ENCODE measurements around the gene TCF7.

DNA sequence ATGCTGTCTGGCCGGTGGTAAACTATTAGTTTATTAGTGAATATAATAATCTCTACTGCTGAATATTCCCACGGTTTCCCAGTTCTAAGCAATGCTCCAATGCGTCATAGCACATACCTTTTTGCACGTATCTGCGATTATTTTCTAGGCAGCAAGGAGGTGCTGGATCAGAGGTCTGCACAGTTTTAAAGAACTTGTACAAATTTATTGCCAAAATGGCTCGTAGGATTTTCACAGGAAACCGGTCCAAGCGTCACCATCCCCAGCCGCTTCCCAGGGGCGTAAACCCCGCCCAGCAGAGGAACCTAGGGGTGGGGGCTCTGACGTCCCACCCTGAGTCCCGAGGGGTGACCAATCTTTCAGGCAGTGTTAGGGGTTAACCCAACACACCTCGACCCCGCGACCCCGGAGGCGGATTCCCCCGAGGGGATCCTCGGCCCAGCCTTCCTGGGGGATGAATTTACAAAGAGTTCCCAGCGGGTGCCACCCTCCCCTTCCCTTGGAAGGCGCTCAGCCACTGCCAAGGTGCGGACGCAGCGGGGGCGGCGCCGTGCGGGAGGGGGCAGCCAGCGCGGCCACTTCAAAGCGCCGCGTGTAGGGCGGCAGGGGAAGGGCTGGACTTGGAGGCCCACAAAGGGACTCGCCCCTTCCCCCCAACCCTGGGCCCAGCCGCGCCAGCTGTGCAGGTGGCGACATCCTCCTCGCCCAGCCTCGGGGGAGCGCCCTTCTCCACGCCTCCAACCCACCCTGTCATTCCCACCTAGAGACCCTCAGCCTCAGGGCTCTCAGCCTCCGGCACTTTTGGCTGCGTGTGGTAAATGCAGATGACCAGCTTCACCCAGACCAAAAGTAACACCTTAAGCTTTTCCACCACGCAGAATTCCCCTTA is 43.5 kb upstream of the TCF7 start:
- TF ChIP-seq, protein P1, sequence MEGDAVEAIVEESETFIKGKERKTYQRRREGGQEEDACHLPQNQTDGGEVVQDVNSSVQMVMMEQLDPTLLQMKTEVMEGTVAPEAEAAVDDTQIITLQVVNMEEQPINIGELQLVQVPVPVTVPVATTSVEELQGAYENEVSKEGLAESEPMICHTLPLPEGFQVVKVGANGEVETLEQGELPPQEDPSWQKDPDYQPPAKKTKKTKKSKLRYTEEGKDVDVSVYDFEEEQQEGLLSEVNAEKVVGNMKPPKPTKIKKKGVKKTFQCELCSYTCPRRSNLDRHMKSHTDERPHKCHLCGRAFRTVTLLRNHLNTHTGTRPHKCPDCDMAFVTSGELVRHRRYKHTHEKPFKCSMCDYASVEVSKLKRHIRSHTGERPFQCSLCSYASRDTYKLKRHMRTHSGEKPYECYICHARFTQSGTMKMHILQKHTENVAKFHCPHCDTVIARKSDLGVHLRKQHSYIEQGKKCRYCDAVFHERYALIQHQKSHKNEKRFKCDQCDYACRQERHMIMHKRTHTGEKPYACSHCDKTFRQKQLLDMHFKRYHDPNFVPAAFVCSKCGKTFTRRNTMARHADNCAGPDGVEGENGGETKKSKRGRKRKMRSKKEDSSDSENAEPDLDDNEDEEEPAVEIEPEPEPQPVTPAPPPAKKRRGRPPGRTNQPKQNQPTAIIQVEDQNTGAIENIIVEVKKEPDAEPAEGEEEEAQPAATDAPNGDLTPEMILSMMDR (IDR thresholded peaks at IDR 0.05; ENCODE audit: poor library complexity, severe bottlenecking) = no peak
- no peak for TF ChIP-seq POLR2AphosphoS5 (IDR thresholded peaks at IDR 0.05)
- no peak for TF ChIP-seq EZH2 (IDR thresholded peaks at IDR 0.05; ENCODE audit: borderline replicate concordance, insufficient read depth, low read length, poor library complexity, severe bottlenecking)
- no peak for TF ChIP-seq TAF1 (IDR thresholded peaks at IDR 0.05; ENCODE audit: low read depth)
- TF ChIP-seq, protein P2, sequence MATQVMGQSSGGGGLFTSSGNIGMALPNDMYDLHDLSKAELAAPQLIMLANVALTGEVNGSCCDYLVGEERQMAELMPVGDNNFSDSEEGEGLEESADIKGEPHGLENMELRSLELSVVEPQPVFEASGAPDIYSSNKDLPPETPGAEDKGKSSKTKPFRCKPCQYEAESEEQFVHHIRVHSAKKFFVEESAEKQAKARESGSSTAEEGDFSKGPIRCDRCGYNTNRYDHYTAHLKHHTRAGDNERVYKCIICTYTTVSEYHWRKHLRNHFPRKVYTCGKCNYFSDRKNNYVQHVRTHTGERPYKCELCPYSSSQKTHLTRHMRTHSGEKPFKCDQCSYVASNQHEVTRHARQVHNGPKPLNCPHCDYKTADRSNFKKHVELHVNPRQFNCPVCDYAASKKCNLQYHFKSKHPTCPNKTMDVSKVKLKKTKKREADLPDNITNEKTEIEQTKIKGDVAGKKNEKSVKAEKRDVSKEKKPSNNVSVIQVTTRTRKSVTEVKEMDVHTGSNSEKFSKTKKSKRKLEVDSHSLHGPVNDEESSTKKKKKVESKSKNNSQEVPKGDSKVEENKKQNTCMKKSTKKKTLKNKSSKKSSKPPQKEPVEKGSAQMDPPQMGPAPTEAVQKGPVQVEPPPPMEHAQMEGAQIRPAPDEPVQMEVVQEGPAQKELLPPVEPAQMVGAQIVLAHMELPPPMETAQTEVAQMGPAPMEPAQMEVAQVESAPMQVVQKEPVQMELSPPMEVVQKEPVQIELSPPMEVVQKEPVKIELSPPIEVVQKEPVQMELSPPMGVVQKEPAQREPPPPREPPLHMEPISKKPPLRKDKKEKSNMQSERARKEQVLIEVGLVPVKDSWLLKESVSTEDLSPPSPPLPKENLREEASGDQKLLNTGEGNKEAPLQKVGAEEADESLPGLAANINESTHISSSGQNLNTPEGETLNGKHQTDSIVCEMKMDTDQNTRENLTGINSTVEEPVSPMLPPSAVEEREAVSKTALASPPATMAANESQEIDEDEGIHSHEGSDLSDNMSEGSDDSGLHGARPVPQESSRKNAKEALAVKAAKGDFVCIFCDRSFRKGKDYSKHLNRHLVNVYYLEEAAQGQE (IDR thresholded peaks at IDR 0.05; ENCODE audit: borderline replicate concordance) = no peak
- no peak for TF ChIP-seq MXI1 (conservative IDR thresholded peaks at IDR 0.05; ENCODE audit: poor library complexity, severe bottlenecking)
- no peak for TF ChIP-seq SMC3 (conservative IDR thresholded peaks at IDR 0.05; ENCODE audit: poor library complexity)
- no peak for TF ChIP-seq EP300 (conservative IDR thresholded peaks at IDR 0.05; ENCODE audit: poor library complexity, severe bottlenecking)
- no peak for TF ChIP-seq RAD21 (conservative IDR thresholded peaks at IDR 0.05)
